Measurements from ENCODE around the gene KLHL36.

KLHL36 gene

GRCh38 chr16:84656649-84657048 lies 8.3 kb downstream of the KLHL36 start:
- TF ChIP-seq CTCF (IDR thresholded peaks at IDR 0.05; ENCODE audit: control extremely low read depth, extremely low read depth, low read depth, missing control alignments) = no peak
- ChIA-PET CTCF (interaction anchor here (1.2 to 3.1 kb wide), 4 partner anchors 9 to 82 kb away, joined by 3 to 15 read pairs (median 4); no protein-coding TSS in a partner anchor), POLR2A (no interaction called here)
- DNase-seq (ENCODE audit: extremely low spot score) = no peak

- POLR2A ChIA-PET = no interaction called here
- CTCF ChIA-PET = interaction anchor here (0.8 to 3.1 kb wide), 4 partner anchors 9 to 68 kb away, joined by 3 to 15 read pairs (median 3); no protein-coding TSS in a partner anchor
- no peak for DNase-seq (ENCODE audit: extremely low spot score)
- no peak for TF ChIP-seq CTCF (IDR thresholded peaks at IDR 0.05; ENCODE audit: control extremely low read depth, extremely low read depth, low read depth, missing control alignments)
Measured at GRCh38 chr16:84657229-84657837, 9.0 kb downstream of the KLHL36 start.

- CTCF ChIA-PET = interaction anchor here (0.7 to 3.1 kb wide), 4 partner anchors 8 to 68 kb away, joined by 3 to 15 read pairs (median 4); no protein-coding TSS in a partner anchor
Measured at GRCh38 chr16:84658690-84659089, 10.4 kb downstream of the KLHL36 start.

DNA sequence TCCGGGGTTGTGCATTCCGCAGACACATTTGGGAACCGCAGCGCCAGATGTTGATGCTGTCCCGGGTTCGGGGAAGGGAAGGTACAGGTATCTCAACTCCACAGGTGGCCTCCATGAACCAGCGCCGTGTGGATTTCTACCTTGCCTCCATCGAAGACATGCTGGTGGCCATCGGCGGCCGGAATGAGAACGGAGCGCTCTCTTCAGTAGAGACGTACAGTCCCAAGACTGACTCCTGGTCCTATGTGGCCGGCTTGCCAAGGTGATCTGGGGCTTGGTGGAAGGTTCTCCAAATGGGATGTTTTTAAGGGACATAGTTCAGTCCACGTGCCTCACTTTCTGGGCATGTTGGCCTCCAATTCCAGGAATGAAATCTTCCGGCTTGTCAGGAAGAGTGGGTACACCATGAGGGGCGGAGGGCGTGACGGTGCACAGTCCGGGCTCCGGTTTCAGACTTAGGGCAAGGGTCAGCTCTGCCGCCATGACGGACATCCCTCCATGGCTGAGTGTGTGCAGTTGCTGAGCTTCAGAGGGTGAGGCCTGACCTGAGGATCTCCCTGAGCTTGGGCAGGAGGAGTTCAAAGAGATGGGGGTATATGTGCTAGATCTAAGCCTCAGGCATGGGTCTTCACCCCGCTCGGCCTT lies 11.5 kb downstream of the KLHL36 start:
- ChIA-PET CTCF (interaction anchor here (3.1 to 5.4 kb wide), 2 partner anchors 12 to 13 kb away, joined by 15 to 63 read pairs; no protein-coding TSS in a partner anchor), POLR2A (no interaction called here)
- no peak for TF ChIP-seq CTCF (IDR thresholded peaks at IDR 0.05; ENCODE audit: control extremely low read depth, extremely low read depth, low read depth, missing control alignments)
- no peak for DNase-seq (ENCODE audit: extremely low spot score)

More at GRCh38 chr16:84658690-84659089, 10.4 kb downstream of the KLHL36 start:
- POLR2A ChIA-PET = no interaction called here
- no peak for DNase-seq (ENCODE audit: extremely low spot score)
- TF ChIP-seq CTCF (IDR thresholded peaks at IDR 0.05; ENCODE audit: control extremely low read depth, extremely low read depth, low read depth, missing control alignments) = no peak

- DNase-seq (ENCODE audit: extremely low spot score) = no peak
- TF ChIP-seq CTCF (IDR thresholded peaks at IDR 0.05; ENCODE audit: control extremely low read depth, extremely low read depth, low read depth, missing control alignments) = no peak
- ChIA-PET POLR2A (interaction anchor here (0.6 kb wide), 1 partner anchor 8 kb away, joined by 3 read pairs; no protein-coding TSS in a partner anchor), CTCF (interaction anchor here (0.9 to 5.4 kb wide), 2 partner anchors 11 to 12 kb away, joined by 3 to 63 read pairs; no protein-coding TSS in a partner anchor)
Measured at GRCh38 chr16:84660973-84661372, 12.7 kb downstream of the KLHL36 start.

GRCh38 chr16:84661418-84662060 lies 13.2 kb downstream of the KLHL36 start:
- POLR2A ChIA-PET = no interaction called here
- no peak for DNase-seq (ENCODE audit: extremely low spot score)
- no peak for TF ChIP-seq CTCF (IDR thresholded peaks at IDR 0.05; ENCODE audit: control extremely low read depth, extremely low read depth, low read depth, missing control alignments)
- CTCF ChIA-PET = interaction anchor here (0.9 to 5.4 kb wide), 4 partner anchors 11 to 65 kb away, joined by 3 to 63 read pairs (median 4); no protein-coding TSS in a partner anchor
